A549 treated with Mapracorat at 1 μM for 4 hours (cell line): ENCODE measurements around the gene OPN1MW3. TPM values are rescaled to one million over a fixed set of nuclear protein-coding genes. Genes with fewer than 3 reads are reported as not detected.

ENCODE experiments used
- total RNA-seq: library from RNA; stranded (reverse); fragments of 200-300 nt; extraction: Qiagen RNA extraction; gene quantifications from 5 replicates; pipeline ENCODE4 v1.2.3, GENCODE V29; 2022

Gene OPN1MW3
- total RNA-seq: not detected in 5 replicates

GRCh38 chrX:154257282-154257681 lies at the start of gene OPN1MW3:
Gene OPN1MW3 (plus strand): TSS chrX:154257582. CDS start chrX:154257620, 38 bp downstream.

GRCh38 chrX:154219456-154219855 lies 37.9 kb upstream of the OPN1MW3 start, which contains the start of gene OPN1MW2:
Gene OPN1MW2 (plus strand): TSS chrX:154219756. CDS start chrX:154219816, 60 bp downstream.

GRCh38 chrX:154294791-154295574 lies 37.6 kb downstream of the OPN1MW3 start, which contains the start of gene TEX28:
Gene TEX28 (minus strand): TSS chrX:154295124. CDS start chrX:154292117, 3,007 bp downstream.

GRCh38 chrX:154295664-154296310 lies 38.4 kb downstream of the OPN1MW3 start, which contains the start of gene TKTL1:
Gene TKTL1 (plus strand): TSS chrX:154295795. CDS start chrX:154295860, 65 bp downstream.

Other genes with a start within 250 kb of the OPN1MW3 start
- gene IRAK1, start 237.7 kb upstream of the OPN1MW3 start, total RNA-seq: 191 to 225 TPM (median 216 TPM) in 5 replicates
- gene MECP2, start 159.9 kb upstream of the OPN1MW3 start, total RNA-seq: 15.1 to 22.0 TPM (median 18.8 TPM) in 5 replicates
- gene OPN1LW, start 113.3 kb upstream of the OPN1MW3 start, total RNA-seq: not detected in 5 replicates
- gene OPN1MW, start 75.0 kb upstream of the OPN1MW3 start, total RNA-seq: not detected in 5 replicates
- not detected in 5 replicates for gene OPN1MW2, start 37.8 kb upstream of the OPN1MW3 start, total RNA-seq
- gene TEX28, start 37.5 kb downstream of the OPN1MW3 start, total RNA-seq: not detected in 5 replicates
- 0.10 to 0.34 TPM in 2 of 5 replicates, not detected in the others for gene TKTL1, start 38.2 kb downstream of the OPN1MW3 start, total RNA-seq
- 1,424 to 1,705 TPM (median 1,562 TPM) in 5 replicates for gene FLNA, start 117.1 kb downstream of the OPN1MW3 start, total RNA-seq
- 137 to 168 TPM (median 157 TPM) in 5 replicates for gene EMD, start 121.7 kb downstream of the OPN1MW3 start, total RNA-seq
- 5,331 to 5,684 TPM (median 5,492 TPM) in 5 replicates for gene RPL10, start 140.8 kb downstream of the OPN1MW3 start, total RNA-seq
- gene DNASE1L1, start 151.7 kb downstream of the OPN1MW3 start, total RNA-seq: 26.3 to 35.0 TPM (median 30.5 TPM) in 5 replicates
- 30.7 to 42.5 TPM (median 41.1 TPM) in 5 replicates for gene TAFAZZIN, start 154.0 kb downstream of the OPN1MW3 start, total RNA-seq
- gene ATP6AP1, start 171.1 kb downstream of the OPN1MW3 start, total RNA-seq: 80.3 to 111 TPM (median 104 TPM) in 5 replicates
- 96.6 to 108 TPM (median 102 TPM) in 5 replicates for gene GDI1, start 179.6 kb downstream of the OPN1MW3 start, total RNA-seq
- 96.4 to 128 TPM (median 111 TPM) in 5 replicates for gene FAM50A, start 186.6 kb downstream of the OPN1MW3 start, total RNA-seq
- 9.4 to 21.7 TPM (median 13.8 TPM) in 5 replicates for gene PLXNA3, start 200.7 kb downstream of the OPN1MW3 start, total RNA-seq
- gene LAGE3, start 221.7 kb downstream of the OPN1MW3 start, total RNA-seq: 46.6 to 72.5 TPM (median 69.3 TPM) in 5 replicates
- 60.6 to 74.3 TPM (median 69.8 TPM) in 5 replicates for gene UBL4A, start 229.0 kb downstream of the OPN1MW3 start, total RNA-seq
- gene SLC10A3, start 233.0 kb downstream of the OPN1MW3 start, total RNA-seq: 29.9 to 42.7 TPM (median 41.5 TPM) in 5 replicates